LNCaP clone FGC (cell line): ENCODE measurements around the gene BMP6.

ENCODE experiments used
- DNase-seq: peaks from one replicate; pipeline ENCODE4 v3.0.0-alpha.2; 2011; ENCODE audit warnings: low read depth
- H3K4me3 ChIP-seq: 2 replicates; pipeline ENCODE4 v1.5.1; 2011; ENCODE audit warnings: mild to moderate bottlenecking, low read depth, low read length, control low read depth
- TF ChIP-seq, protein P1 (sequence below): IDR thresholded peaks from 2 replicates; pipeline ENCODE4 v1.5.1; 2012; ENCODE audit warnings: mild to moderate bottlenecking; ENCODE audit not compliant: control insufficient read depth, insufficient read depth; ENCODE audit errors: extremely low read depth

Gene BMP6

DNA sequence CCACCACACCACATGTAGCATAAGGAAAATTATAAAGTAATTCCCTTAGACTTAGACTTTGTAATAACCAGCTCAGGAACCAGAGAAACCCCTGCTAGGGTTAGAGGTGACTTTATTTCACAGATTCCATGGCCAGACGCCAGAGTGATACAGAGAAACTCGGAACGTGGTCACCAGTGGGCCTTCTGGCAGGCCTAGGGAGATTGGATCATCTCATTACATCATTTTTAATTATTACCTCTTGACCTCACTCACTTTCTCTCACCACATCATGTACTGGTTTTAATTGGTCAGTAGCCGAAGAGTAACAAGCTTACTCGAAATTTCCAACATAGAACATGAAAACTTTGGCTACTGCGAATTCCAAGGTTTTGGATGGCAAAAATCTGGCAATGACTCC lies 72.9 kb downstream of the BMP6 start:
- H3K4me3 ChIP-seq = no peak overlapping the region
- no peak for DNase-seq
- TF ChIP-seq, protein P1, sequence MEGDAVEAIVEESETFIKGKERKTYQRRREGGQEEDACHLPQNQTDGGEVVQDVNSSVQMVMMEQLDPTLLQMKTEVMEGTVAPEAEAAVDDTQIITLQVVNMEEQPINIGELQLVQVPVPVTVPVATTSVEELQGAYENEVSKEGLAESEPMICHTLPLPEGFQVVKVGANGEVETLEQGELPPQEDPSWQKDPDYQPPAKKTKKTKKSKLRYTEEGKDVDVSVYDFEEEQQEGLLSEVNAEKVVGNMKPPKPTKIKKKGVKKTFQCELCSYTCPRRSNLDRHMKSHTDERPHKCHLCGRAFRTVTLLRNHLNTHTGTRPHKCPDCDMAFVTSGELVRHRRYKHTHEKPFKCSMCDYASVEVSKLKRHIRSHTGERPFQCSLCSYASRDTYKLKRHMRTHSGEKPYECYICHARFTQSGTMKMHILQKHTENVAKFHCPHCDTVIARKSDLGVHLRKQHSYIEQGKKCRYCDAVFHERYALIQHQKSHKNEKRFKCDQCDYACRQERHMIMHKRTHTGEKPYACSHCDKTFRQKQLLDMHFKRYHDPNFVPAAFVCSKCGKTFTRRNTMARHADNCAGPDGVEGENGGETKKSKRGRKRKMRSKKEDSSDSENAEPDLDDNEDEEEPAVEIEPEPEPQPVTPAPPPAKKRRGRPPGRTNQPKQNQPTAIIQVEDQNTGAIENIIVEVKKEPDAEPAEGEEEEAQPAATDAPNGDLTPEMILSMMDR = no peak

DNA sequence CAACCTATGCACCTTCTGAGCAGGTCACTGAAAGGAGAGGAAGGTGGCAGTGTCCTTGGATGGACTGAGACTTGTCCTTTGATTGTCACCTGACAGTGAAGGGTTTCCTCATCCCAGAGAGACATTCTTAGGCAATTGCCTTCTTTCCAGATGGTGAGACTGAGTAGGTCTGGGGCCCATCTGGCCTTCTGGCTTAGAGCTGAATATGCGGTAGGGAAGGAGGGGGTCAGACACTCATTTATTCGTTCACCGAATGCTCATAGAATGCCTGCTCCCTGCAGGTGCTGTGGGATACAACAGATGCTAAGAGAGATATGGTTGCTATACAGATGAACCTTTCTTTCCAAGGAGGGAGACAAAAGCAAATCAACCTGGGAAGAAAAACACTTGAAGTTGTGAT lies 76.8 kb downstream of the BMP6 start:
- TF ChIP-seq, protein P1 = no peak
- no peak for DNase-seq
- no peak overlapping the region for H3K4me3 ChIP-seq

DNA sequence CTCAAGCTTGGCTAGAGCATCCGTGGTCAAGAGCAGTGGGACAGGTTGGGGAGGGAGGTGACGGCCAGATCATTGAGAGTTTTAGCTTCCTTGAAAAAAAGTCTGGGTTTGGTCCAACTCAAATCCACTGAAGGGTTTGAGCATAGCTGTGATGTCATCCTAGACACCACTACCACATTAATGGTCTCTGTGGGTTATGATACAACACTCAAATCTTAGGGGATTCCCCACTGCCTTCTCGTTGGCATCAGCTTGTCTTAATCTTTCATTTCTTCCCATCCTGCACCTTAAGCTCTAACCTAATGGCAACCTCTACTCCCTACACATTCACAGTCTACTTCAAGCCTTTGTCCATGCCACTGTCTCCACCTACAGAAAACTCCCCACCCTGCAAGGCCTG lies 77.3 kb downstream of the BMP6 start:
- no peak for DNase-seq
- no peak overlapping the region for H3K4me3 ChIP-seq
- TF ChIP-seq, protein P1 = no peak

DNA sequence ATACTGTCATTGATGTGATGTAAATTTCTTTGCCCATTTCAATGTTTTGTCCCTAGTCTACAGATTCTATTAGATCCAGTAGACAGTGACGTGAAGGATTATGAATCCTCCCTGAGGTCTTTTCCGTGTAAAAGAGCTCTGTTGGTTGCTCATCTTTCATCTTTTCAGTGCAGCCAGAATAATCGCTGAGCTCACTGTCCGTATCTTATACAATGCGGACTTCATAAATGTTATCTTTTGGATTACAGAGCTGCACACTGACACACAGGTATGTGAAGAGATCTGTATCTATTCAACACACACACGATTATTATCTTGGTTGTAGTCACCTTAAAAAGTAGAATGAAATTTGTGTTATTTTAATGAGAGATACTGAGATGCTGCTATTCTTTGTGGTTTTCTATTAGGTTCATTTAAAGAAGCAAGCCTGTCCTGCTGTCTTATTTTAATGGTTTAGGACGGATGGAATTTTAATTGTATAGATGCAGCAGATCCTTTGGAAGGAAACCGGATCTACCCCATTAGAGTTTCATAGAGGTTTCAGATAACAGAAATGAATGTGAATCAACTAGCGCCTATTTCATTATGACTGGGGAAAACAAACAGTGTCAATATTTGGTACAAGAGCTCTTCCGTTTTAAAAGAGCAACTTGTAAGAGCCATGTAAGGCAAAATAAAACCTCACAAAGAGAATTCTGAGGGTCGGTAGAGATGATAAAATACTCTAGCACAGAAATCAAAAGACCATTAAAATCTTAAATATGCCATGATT lies 79.4 kb downstream of the BMP6 start:
- H3K4me3 ChIP-seq = no peak overlapping the region
- TF ChIP-seq, protein P1 = no peak
- DNase-seq = no peak

DNA sequence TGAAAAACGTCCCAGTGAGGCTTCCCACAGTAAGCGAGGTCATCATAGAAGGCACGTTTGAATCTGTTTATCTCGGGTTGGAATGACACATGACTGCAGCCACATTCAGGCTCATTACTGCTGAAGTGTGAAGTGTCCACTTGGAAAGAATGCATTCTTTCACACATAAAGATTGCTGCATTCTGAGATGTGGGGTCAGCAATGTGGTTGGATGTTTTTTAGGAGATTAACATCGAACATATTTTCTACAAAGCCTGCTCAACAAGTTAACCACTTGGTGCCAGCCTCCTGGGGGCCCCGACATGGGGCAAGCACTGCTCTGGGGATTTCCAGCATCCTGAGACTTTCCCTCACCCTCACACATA lies 79.9 kb downstream of the BMP6 start:
- no peak for DNase-seq
- TF ChIP-seq, protein P1 = no peak
- H3K4me3 ChIP-seq = no peak overlapping the region

DNA sequence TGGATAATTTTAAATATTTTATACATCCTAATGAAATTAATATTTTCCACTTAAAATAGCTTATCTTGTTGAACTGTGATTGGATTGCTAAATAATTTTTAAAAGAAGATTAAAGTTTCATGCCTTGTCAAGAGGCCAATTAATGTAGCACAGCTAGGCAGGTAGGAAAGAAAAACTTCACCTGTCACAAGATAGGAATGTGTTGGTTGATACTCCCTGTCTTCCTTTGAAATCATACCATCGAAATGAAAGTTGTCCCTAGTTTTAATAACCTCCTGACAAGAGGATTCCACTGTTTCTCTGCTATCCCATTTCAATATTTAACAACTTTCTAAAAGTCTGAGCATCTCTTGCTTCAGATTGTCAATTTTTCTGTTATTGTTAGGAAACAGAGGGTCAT lies 80.8 kb downstream of the BMP6 start:
- TF ChIP-seq, protein P1 = no peak
- no peak overlapping the region for H3K4me3 ChIP-seq

DNA sequence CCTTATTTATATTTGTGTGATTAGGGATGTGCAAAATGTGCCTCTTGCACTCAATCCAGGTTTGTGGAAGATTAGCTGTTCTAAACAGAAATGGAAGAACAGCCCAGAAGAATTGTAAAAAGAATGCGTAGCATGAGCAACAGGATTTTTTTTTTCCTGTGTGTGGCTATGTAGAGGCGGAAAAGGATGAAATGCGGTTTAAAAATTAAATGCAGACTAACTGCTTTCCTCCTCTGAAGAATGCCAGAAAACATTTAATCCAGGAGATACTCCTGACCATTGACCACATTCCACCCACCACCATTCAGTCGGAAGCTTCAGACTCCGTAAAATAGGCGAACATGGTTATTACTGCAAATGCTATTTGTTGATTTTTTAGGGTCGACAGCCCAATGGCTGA lies 83.4 kb downstream of the BMP6 start:
- H3K4me3 ChIP-seq = no peak overlapping the region
- TF ChIP-seq, protein P1 = no peak
- no peak for DNase-seq

More for the DNA sequence above, 80.8 kb downstream of the BMP6 start:
- DNase-seq = no peak
